ENCODE measurements around the gene PPP1R9B.

The PPP1R9B gene

DNA sequence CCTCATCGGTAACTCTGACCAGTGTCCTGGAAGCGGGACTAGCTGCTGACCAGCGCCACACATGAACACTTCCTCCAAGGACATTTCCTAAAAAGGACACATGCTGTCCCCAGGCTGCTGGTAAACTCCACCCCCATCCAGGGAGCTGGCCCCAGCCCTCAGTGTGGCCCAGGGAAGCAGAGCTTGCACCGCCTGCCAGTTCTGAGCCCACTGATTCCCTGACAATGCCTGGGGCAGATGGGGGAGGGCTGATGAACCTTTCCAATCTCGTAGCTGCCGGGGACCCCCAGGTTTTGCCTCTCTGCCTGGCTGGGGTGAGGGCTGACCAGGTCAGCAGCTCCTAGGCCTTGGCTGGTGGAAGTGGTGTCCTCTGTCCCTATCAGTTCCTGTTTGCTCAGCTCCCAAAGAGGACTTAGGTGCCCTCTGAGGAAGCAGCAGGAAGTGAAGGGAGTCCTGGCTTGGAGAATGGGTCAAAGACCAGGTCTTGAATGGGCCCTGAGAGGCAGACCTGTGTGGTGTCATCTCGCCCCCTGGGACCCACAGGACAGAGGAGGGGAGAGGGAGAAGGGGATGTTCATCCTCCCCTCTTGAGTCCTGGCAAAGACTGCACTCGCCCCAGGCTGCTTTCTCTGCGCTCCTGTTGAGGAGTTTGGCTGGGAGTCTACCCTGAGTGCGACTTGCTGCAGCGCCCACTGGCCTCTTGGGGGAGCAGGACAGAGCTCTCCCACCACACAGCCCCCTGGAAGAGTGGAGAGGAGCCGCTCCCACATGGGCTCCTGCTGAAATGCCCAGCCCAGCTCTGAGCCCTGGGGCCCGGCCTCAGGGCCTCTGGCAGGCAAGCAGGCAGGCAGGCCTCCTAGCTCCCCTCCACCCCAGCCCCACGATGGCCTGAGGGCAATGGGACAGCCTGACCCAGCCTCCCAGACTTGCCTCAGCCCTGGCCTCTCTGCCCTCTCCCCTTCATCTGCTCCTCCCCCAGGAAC is 38.5 kb downstream of the PPP1R9B start:
- in situ Hi-C loops (cut with HindIII; ENCODE audit: low sequenced_read_pairs), result no loop called here

GRCh38 chr17:50110591-50111349 is 39.7 kb downstream of the PPP1R9B start:
- in situ Hi-C loops (cut with HindIII; ENCODE audit: low sequenced_read_pairs), result no loop called here

DNA sequence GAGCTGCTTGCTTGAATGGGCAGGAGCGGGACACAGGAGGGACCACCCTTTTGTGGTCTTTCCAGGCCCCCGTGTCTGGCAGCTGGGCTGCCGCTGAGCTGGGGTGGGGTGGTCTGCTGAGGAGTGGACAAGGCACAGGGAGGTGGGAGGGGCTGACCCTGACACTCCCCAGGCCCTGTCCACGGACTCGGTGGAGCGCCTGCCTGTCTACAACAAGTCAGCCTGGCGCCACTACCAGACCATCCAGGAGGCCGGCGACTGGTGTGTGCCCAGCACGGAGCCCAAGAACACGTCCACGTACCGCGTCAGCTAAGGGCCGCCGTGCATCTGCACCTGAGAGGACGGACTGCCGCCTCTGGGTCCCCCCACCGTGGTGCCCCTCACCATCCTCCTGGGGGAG is 40.7 kb downstream of the PPP1R9B start:
- in situ Hi-C loops (cut with HindIII; ENCODE audit: low sequenced_read_pairs), result loop anchor here (5.0 kb wide), 1 partner anchor 93 kb away; the partner anchor contains the start of gene COL1A1

DNA sequence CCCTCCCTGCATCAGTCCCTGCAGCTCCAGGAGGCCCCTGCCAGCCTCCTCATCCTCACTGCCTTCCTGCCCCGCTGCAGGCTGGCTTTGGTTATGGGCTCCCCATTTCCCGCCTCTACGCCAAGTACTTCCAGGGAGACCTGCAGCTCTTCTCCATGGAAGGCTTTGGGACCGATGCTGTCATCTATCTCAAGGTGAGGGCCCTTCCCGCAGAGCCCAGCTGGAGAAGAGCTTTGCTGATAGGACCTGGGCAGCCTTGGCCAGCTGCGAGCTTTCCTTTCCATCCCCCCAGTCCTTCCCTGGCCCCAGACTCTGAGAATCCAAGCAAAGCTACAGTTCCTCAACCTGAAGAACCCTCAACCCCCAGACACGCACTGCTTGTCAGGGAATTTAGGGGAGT is 41.3 kb downstream of the PPP1R9B start:
- in situ Hi-C loops (cut with HindIII; ENCODE audit: low sequenced_read_pairs), result loop anchor here (5.0 kb wide), 1 partner anchor 93 kb away; the partner anchor contains the start of gene COL1A1

- in situ Hi-C loops (cut with HindIII; ENCODE audit: low sequenced_read_pairs), result loop anchor here (5.0 kb wide), 1 partner anchor 94 kb away; the partner anchor contains the start of gene COL1A1
Measured at GRCh38 chr17:50108556-50108955, 41.9 kb downstream of the PPP1R9B start.

DNA sequence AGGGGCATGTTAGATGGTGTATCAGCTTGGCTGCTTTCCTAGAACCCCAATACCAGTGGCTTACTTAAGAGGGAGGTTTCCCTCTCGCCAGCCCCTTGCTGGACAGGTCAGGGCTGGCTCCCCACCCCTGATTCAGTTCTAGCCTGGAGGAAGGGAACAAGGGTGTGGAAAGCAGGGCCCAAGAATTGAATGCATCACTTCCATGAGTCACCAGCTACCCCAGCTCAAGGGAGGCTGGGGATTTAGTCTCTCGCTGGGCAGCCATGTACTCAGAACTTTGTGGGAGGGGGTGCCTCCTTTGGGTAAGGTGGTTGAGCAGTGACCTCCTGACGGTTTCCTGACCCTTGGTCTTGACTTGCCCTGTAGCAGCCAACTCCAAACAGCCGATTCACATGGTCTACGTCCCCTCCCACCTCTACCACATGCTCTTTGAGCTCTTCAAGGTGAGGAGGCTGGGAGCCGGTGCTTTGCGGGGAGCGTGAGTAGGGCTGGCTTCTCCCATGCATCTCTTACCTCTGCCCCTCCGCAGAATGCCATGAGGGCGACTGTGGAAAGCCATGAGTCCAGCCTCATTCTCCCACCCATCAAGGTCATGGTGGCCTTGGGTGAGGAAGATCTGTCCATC is 42.6 kb downstream of the PPP1R9B start:
- in situ Hi-C loops (cut with HindIII; ENCODE audit: low sequenced_read_pairs), result loop anchor here (5.0 kb wide), 1 partner anchor 94 kb away; the partner anchor contains the start of gene COL1A1

DNA sequence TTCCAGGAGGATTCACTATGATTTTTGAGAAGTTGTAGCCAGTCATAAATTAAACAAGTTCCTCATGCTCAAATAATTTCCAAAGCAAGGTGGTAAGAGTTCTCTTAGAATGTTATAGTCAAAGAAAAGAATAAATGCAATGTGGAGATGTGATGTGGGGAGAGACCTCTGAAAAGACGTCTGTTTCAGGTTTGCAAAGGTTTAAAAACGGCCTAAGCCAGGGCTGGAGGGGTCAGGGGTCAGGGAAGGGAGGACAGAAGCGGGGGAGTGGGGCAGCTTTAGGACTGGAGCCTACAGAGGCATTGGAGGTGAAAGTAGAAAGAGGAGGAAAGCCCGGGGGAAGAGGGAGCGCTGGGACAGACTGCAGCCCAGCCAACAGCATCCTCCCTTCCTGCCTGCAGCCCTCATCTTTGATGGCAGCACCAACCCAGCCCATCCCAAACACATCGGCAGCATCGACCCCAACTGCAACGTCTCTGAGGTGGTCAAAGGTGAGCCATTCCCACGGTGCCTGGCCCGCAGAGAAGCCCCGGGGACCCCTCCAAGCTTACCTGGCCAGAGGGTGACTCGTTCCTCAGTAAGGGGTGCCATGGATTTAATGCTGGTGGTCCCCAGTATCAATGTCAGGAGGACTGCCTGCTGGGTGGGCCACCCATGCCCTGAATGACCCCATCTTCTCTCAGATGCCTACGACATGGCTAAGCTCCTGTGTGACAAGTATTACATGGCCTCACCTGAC is 43.9 kb downstream of the PPP1R9B start:
- in situ Hi-C loops (cut with HindIII; ENCODE audit: low sequenced_read_pairs), result loop anchor here (5.0 kb wide), 1 partner anchor 96 kb away; the partner anchor contains the start of gene COL1A1

- in situ Hi-C loops (cut with HindIII; ENCODE audit: low sequenced_read_pairs), result loop anchor here (5.0 kb wide), 1 partner anchor 96 kb away; the partner anchor contains the start of gene COL1A1
Measured at GRCh38 chr17:50105811-50106210, 44.7 kb downstream of the PPP1R9B start.

DNA sequence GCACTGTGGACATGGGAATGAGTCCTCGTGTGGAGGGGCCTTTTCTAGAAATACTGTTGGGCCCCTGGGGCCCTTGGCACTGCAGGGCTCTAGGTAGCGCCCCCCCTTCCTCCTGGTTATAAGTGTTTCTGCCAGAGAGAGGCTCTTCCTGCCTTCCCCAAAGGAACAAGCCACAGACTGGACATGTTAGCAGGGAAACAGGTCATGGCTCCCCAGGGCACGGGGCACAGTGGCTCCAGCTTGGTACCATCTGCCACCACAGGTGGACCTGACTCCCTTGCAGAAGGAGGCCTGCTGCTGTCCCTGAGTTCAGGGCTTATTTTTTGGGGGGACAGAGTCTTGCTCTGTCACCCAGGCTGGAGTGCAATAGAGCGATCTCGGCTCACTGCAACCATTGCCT is 46.5 kb downstream of the PPP1R9B start:
- in situ Hi-C loops (cut with HindIII; ENCODE audit: low sequenced_read_pairs), result no loop called here

- in situ Hi-C loops (cut with HindIII; ENCODE audit: low sequenced_read_pairs), result no loop called here
Measured at GRCh38 chr17:50103252-50103651, 47.2 kb downstream of the PPP1R9B start.

DNA sequence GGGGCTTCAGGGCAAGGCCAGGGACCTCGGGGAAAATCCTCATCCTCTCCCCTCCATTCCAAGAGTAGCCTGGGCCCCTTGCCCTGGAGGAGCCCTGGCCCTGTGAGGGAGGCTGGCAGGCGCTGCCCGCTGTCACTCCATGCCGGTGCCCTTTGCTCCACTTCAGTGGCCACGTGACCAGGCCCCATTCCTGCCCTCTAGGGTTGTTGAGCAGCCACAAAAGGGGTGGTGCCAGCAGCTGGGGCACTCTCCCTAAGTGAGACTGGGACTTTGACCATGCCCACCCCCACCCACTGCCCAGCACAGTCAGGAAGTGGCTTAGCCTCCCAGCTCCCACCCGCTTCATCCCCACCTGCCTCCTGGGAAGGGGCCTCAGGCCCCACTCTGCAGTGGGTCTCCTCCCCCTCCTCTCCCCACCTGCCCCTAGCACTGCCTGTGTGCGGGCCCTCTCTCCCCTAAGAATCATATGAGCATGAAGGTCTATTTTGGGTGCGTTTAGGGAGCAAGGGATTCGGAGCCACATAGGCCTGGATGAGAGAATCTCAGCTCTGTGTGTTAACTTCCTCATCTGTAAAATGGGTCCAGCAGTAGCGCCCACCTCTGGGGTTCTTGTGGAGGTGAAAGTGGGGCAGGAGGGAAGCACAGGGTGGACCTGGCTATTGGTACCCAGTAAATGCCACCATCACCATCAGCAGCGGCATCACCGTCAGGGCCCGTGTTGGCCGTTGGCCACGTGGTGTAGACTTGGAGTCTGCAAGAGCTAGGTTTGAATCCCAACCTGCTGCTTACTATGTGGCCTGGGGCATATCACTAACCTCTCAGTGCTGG is 48.1 kb downstream of the PPP1R9B start:
- in situ Hi-C loops (cut with HindIII; ENCODE audit: low sequenced_read_pairs), result no loop called here

- in situ Hi-C loops (cut with HindIII; ENCODE audit: low sequenced_read_pairs), result no loop called here
Measured at GRCh38 chr17:50101346-50102163, 48.9 kb downstream of the PPP1R9B start.

DNA sequence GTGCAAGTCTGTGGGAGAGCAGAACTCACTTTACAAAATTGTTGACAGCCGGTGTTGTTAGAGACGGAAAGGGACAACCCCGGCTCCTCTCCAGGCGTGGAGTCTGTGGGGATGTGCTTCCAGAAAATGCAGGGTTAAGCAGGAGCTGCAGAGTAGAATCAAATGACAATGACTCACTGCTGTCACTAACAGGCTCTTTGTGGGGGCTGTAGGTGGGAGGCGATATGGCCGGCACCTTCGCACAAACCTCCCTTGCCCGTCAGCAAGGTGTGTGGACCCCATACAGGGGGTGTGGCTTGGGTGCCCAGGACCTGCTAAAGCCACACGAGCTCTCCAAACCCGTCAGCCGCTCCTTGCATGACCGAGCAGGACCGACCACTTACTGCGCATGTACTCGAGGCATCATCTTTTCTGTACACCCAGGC is 49.5 kb downstream of the PPP1R9B start:
- in situ Hi-C loops (cut with HindIII; ENCODE audit: low sequenced_read_pairs), result no loop called here

GRCh38 chr17:50100480-50100883 is 50.0 kb downstream of the PPP1R9B start:
- in situ Hi-C loops (cut with HindIII; ENCODE audit: low sequenced_read_pairs), result no loop called here

DNA sequence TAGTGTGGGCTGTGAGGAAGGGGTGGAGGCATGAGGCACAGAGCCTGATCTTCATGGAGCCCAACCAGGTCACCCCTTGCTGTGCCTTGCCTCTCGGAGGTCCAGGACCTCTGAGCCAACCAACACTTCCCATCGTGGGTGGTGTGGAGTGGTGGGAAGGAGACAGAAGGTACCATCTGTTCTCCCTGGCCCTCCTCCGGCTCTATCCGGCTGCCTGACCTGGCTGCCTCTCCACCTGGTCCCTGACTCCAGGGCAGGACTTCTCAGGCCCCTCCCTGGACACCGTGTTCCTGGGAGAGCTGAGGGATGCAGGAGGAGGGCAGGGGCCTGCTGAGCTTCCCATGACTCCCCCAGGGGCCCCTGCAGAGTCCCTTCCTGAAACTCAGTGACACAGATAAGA is 51.5 kb downstream of the PPP1R9B start:
- in situ Hi-C loops (cut with HindIII; ENCODE audit: low sequenced_read_pairs), result loop anchor here (5.0 kb wide), 1 partner anchor 33 kb away; the partner anchor contains the start of gene SAMD14

DNA sequence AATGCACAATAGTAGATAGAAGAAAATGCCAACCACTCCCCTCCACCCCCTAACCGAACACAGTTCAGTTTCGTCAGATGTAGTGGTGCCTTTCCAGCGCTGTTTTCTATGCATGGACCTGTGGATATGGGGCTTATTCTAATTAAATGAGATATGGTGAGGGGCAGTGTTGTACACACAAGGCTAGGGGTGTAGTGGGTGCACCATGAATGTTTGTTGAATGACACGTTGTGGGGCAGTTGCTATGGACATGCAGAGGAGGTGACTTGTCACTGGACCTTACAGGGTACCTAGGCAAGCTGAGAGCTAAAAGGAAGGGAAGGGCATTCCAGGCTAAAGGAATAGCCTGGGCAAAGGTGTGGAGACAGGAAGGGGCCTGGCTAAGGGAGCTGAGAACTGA is 51.9 kb downstream of the PPP1R9B start:
- in situ Hi-C loops (cut with HindIII; ENCODE audit: low sequenced_read_pairs), result loop anchor here (5.0 kb wide), 1 partner anchor 34 kb away; the partner anchor contains the start of gene SAMD14

DNA sequence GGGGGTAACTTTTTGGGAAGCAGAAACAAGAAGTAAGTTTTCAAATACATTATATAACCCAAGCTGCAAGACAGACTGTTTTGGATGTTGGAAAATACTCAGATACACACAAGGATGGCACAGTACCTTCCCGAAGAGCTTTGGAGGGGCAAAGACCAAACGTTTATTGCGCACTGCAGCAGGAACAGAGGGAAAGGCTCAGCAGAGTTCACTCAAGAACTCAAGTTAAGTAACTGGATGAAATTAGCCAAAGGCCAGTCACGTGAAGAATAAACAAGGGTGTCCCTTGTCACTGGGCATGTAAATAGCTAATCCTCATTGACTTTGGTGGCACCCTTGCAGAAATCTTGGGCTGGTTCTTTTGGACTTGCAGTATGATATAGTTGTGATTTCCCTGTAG is 52.6 kb downstream of the PPP1R9B start:
- in situ Hi-C loops (cut with HindIII; ENCODE audit: low sequenced_read_pairs), result loop anchor here (5.0 kb wide), 1 partner anchor 34 kb away; the partner anchor contains the start of gene SAMD14

- in situ Hi-C loops (cut with HindIII; ENCODE audit: low sequenced_read_pairs), result loop anchor here (5.0 kb wide), 1 partner anchor 35 kb away; the partner anchor contains the start of gene SAMD14
Measured at GRCh38 chr17:50097455-50097854, 53.0 kb downstream of the PPP1R9B start.

All from endothelial cell of hepatic sinusoid (primary cell).